C4-2B (cell line): ENCODE results near the gene GFOD1.
"Not testable (repeated sequence)": the region's sequence is repeated elsewhere in the genome, so short reads cannot be mapped to it uniquely, and the experiment has no call there.

ENCODE experiments used
- H3K27ac ChIP-seq: fragments of 450-650 bp; 2 replicates; pipeline ENCODE4 v1.5.1; 2017
- ZFX ChIP-seq: fragments of 450-650 bp; IDR thresholded peaks from 2 replicates; pipeline ENCODE4 v1.6.1; 2017
- TF ChIP-seq, protein P1 (sequence below): fragments of 450-650 bp; conservative IDR thresholded peaks from 2 replicates; pipeline ENCODE4 v1.5.1; 2017; ENCODE audit warnings: mild to moderate bottlenecking

GFOD1 gene

DNA sequence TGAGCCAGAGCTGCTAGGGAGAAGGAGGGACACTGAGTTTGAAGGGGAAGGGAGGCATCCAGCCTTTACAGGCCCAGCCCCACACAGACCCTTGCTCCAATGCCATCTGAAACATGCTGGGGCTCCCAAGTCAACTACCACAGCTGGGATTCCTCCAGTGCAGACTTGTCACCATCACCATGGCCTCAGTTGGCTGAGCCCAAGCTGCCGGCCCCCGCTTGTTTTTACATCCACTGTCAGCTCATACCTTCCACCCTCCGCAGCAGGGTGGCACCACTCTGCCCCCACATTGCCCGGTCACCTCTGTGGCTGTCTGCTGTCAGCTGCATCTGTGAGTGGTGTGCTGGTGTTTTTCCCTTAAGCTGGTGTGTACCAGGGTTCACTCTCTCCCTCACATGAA is 26.1 kb downstream of the GFOD1 start:
- TF ChIP-seq, protein P1, sequence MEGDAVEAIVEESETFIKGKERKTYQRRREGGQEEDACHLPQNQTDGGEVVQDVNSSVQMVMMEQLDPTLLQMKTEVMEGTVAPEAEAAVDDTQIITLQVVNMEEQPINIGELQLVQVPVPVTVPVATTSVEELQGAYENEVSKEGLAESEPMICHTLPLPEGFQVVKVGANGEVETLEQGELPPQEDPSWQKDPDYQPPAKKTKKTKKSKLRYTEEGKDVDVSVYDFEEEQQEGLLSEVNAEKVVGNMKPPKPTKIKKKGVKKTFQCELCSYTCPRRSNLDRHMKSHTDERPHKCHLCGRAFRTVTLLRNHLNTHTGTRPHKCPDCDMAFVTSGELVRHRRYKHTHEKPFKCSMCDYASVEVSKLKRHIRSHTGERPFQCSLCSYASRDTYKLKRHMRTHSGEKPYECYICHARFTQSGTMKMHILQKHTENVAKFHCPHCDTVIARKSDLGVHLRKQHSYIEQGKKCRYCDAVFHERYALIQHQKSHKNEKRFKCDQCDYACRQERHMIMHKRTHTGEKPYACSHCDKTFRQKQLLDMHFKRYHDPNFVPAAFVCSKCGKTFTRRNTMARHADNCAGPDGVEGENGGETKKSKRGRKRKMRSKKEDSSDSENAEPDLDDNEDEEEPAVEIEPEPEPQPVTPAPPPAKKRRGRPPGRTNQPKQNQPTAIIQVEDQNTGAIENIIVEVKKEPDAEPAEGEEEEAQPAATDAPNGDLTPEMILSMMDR = no peak
- no peak for TF ChIP-seq ZFX
- no peak overlapping the region for H3K27ac ChIP-seq

DNA sequence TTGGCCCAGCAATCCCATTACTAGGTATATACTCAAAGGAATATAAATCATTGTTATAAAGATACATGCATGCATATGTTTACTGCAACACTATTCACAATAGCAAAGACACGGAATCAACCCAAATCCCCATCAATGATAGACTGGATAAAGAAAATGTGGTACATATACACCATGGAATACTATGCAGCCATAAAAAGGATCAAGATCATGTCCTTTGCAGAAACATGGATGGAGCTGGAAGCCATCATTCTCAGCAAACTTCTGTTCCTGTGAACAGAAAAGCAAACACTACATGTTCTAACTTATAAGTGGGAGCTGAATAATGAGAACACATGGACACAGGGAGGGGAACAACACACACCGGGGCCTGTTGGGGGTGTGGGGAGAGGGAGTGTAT is 27.1 kb downstream of the GFOD1 start:
- not testable (repeated sequence) for H3K27ac ChIP-seq

DNA sequence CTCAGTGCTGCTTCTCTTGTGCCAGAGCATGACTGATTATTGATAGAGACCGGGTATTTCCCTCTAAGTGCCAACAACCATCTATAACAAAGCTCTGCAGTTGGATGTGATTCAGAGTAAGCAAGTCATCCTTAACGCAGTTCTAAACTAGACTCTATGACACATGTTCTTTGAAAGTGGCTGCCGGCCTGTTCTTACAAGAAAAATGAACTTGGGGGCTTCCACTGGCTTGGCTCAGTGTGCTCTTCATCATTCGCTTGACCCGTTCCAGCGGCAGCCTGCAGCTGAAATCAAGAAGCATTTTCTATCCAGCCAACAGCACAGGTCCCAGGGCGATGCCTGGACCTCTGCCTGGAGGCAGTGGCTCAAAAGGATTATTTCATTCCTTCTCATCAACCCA is 29.8 kb downstream of the GFOD1 start:
- H3K27ac ChIP-seq = no peak overlapping the region

DNA sequence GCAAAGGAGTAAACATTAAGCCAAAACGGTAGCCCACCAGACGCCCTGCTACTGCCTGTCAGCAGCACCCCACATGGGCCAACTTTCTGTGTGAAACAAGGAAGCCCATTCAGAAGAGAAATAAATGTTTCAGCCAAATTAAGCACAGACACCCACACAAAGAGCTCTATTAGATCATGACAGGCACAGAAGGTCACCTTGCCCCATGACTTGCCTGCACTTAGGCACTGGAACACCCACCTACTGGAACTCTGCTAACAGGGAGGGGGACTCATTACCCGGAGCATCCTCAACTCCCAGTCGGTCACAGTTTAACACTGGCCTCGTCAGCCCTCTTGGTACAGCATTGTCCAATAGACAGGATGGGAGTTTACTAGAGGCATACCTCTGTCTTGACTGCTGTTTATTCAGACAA is 31.8 kb downstream of the GFOD1 start:
- H3K27ac ChIP-seq = no peak overlapping the region
- no peak for TF ChIP-seq ZFX
- TF ChIP-seq, protein P1 = no peak

More for the DNA sequence above, 29.8 kb downstream of the GFOD1 start:
- TF ChIP-seq ZFX = no peak
- TF ChIP-seq, protein P1 = no peak

DNA sequence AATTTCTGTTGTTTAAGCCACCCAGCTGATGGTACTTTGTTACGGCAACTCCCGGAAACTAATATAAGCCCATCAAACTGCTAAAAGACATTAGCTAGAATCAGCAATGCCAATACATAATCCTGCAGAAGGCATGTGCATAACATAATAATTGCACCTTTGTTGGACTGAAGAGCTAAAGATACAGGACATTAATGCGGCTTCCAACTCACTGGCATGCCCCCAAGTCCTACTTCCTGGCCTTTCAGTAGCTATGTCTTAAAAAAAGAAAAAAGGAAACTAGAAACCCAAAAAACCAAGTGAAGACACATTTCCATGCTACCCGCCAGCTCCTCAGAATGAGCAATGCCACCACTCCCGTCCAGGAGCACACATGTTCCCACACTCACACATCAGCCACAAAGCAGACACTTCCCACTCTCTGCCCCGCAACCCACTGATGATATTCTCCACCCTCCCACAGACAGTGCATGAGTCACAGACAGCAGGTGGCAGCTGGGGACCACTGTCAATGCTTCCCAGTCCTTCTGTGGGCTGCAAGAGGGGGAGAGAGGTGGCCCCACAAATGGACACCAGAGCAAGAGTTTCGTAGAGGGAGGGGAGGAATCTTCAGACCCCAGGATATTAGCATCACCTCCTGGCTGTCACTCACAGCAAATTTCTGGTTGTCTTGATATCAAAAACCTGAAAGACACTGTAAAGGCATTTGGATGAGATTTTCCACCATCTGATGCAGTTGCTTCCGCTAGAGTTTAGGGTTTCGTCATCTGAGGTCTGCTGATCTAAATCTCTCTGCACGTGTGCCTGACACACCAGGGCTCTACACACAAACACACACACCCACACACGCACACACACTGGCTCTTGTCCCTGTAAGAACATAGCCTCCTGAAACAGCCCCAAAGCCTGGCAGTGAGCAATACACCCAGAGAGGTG is 32.8 kb downstream of the GFOD1 start:
- H3K27ac ChIP-seq = no peak overlapping the region
- no peak for TF ChIP-seq ZFX
- TF ChIP-seq, protein P1 = no peak

DNA sequence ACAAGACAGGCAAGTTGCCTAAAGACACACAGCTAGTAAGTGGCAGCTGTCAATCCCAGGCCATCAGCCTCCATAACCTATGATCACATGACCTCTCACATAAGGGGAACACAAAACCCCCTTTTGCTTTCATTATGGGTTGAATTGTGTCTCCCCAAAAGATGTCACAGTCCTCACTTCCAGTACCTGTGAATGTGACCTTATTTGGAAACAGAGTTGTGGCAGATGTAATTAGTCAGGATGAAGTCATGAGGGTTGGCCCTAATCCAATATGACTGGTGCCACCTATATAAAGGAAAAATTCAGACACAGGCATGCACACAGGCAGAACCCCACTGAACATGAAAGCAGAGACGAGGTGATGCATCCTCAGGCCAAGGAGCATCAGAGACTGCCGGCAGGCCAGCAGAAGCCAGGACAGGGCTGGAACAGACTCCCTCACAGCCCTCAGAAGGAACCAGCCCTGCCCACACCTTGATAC is 33.6 kb downstream of the GFOD1 start:
- TF ChIP-seq, protein P1 = no peak
- TF ChIP-seq ZFX = no peak
- H3K27ac ChIP-seq = no peak overlapping the region

DNA sequence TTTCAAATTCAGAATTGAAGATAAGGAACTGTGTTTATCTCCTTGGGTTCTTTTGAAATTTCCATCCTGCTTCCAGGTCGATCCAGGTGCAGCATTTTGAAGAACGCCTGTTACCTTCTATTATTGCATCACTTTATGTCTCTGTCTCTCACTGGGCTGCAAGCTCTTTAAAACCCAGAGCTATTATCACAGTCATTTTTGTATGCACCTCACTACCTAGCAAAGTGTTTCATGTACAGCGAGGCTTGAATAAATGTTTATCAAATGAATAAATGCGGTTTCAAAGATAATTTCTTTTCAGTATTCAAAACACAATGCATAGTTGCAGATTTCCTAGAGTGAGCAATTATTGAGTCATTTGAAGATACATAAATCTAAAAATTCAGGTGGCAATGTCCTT is 34.2 kb downstream of the GFOD1 start:
- no peak for TF ChIP-seq ZFX
- TF ChIP-seq, protein P1 = no peak
- no peak overlapping the region for H3K27ac ChIP-seq
